Mononuclear cell (primary cell): ENCODE results near the gene GFPT2. TPM values are rescaled to one million over a fixed set of nuclear protein-coding genes. Genes with fewer than 3 reads are reported as not detected.

ENCODE experiments used
- H3K27me3 ChIP-seq: 2 replicates; pipeline ENCODE4 v1.6.0; 2011; ENCODE audit warnings: low read length, control low read depth; ENCODE audit not compliant: insufficient read depth
- H3K4me1 ChIP-seq: 2 replicates; pipeline ENCODE4 v1.5.1; 2011; ENCODE audit warnings: mild to moderate bottlenecking, low read length, control low read depth; ENCODE audit not compliant: insufficient read depth
- H3K4me3 ChIP-seq: 2 replicates; pipeline ENCODE4 v1.5.1; 2011; ENCODE audit warnings: mild to moderate bottlenecking, low read length, moderate library complexity
- H3K9me3 ChIP-seq: 2 replicates; pipeline ENCODE4 v1.5.1; 2011; ENCODE audit warnings: low read depth, mild to moderate bottlenecking, control low read depth, low read length
- total RNA-seq: library from RNA; depleted of rRNA; stranded (reverse); fragments of >200 nt; gene quantifications from one replicate; pipeline ENCODE4 v1.2.3, GENCODE V29; 2012

Gene GFPT2
- total RNA-seq, 1 donor = 1.7 TPM

GRCh38 chr5:180323160-180323559 lies 30.0 kb downstream of the GFPT2 start:
- Histone ChIP-seq H3K9me3 (no peaks in the 10 kb centered on the region), H3K27me3 (no peaks in the 10 kb centered on the region), H3K4me1 (no peaks in the 10 kb centered on the region), H3K4me3 (no peak overlapping the region)

GRCh38 chr5:180318456-180319089 lies 34.6 kb downstream of the GFPT2 start:
- no peaks in the 10 kb centered on the region for H3K27me3 ChIP-seq
- H3K4me3 ChIP-seq = no peak overlapping the region
- H3K9me3 ChIP-seq = no peaks in the 10 kb centered on the region
- H3K4me1 ChIP-seq = no peaks in the 10 kb centered on the region

DNA sequence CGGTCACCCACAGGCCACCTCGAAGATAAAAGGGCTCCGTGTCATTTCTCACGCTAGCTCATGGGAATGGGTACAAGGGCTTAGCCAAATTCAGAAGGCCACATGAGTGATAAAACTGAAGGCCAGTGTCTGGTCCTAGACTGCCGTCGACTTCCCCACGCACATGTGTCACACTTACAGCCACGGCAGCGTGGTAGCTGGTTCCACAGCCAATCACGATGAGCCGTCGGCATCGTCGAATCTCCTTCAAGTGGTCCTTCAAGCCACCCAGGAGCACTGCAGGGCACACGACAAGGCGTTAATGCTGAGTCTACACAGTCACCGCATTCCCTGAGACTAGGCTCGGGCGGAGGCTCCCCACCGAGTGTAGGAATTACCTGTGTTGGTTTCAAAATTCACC lies 36.5 kb downstream of the GFPT2 start:
- Histone ChIP-seq H3K4me1 (no peaks in the 10 kb centered on the region), H3K4me3 (no peak overlapping the region), H3K9me3 (no peaks in the 10 kb centered on the region), H3K27me3 (no peaks in the 10 kb centered on the region)

- Histone ChIP-seq H3K27me3 (no peaks in the 10 kb centered on the region), H3K9me3 (no peaks in the 10 kb centered on the region), H3K4me3 (no peak overlapping the region), H3K4me1 (no peaks in the 10 kb centered on the region)
Measured at GRCh38 chr5:180315762-180316212, 37.3 kb downstream of the GFPT2 start.

DNA sequence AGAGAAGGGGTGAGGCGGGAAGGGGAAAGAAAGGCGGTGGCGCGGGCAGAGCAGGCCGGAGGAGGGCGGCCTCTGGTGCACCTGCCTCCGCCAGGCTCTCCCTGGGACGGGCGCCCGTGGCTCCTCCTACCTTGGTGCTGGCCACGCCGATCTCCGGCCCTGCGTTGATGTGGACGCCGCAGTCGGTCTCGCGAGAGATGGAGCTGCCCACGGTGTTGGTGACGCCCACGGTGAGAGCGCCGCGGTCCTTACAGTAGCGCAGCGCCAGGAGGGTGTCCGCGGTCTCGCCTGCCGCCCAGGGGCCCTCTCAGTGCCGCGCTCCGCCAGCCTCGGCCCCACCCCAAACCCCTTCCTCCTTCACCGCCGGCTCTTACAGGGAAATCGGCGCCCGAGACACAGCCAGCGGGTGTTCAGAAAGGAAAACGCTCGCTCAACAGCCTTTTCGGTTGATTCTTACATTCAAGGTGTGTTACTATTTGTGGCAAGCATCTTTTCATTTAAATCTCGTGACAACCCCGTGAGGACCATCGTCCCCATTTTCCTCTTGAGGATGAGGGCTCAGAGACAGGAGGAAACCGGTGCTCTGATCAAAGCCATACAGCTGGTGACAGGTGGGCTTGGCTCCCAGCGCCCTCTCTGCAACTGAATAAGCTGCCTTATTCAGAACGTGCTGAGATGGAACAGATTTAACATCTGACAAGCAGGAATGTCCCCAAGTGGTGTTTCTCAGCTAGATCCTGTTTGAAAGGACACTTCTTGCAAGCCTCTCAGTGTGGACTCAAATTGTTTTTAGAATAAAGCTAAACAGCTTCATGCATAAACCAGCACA lies 39.2 kb downstream of the GFPT2 start:
- H3K27me3 ChIP-seq = no peaks in the 10 kb centered on the region
- H3K4me3 ChIP-seq = no peak overlapping the region
- H3K9me3 ChIP-seq = no peaks in the 10 kb centered on the region
- no peaks in the 10 kb centered on the region for H3K4me1 ChIP-seq

DNA sequence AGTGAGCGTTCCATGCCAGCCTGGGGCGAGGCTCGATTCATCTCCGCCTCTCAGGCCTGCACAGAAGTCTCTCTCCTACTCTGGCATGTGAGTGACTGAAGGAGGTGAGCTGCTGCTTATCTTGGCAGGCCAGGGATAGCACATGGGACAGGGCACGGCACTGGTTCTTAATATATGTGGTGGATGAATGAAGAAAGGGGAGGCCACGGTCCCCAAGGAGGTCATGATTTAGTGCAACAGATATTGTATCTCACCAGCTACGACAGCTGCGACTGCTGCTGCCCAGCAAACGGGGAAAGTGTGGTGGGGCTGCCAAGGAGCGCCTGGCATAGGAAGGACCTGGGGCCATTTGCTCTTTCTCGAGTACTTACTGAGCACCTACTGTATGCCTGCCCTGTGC lies 41.9 kb downstream of the GFPT2 start:
- Histone ChIP-seq H3K27me3 (no peaks in the 10 kb centered on the region), H3K4me3 (no peak overlapping the region), H3K4me1 (no peaks in the 10 kb centered on the region), H3K9me3 (no peaks in the 10 kb centered on the region)

DNA sequence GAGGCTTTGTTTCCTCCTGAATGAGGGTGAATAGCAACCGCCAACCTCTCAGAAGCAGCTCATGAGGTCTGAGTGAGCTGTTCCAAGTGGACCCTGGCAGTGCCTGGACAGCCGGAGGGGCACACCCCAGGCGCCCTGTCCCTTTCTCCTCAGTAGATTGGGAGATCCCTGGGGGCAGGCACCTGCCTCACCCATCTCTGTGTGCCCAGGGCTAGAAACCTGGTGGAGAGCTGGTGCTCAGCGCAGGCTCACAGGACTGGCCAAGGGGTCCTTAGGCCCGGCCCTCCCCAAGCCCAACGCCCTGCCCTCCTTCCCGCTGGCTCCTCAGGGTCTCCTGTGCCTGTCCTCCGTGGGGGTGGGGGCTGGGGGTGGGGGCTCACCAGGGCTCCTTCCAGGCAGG lies 46.3 kb downstream of the GFPT2 start:
- no peak overlapping the region for H3K4me3 ChIP-seq
- H3K4me1 ChIP-seq = no peaks in the 10 kb centered on the region
- no peaks in the 10 kb centered on the region for H3K9me3 ChIP-seq
- no peaks in the 10 kb centered on the region for H3K27me3 ChIP-seq

GRCh38 chr5:180305481-180305880 lies 47.7 kb downstream of the GFPT2 start:
- no peaks in the 10 kb centered on the region for H3K27me3 ChIP-seq
- no peaks in the 10 kb centered on the region for H3K9me3 ChIP-seq
- no peak overlapping the region for H3K4me3 ChIP-seq
- H3K4me1 ChIP-seq = no peaks in the 10 kb centered on the region

- Histone ChIP-seq H3K4me1 (no peaks in the 10 kb centered on the region), H3K27me3 (no peaks in the 10 kb centered on the region)
Measured at GRCh38 chr5:180304431-180305375, 48.4 kb downstream of the GFPT2 start.

GRCh38 chr5:180304016-180304292 lies 49.2 kb downstream of the GFPT2 start:
- no peak overlapping the region for H3K4me3 ChIP-seq
- H3K27me3 ChIP-seq = no peaks in the 10 kb centered on the region
- H3K9me3 ChIP-seq = no peaks in the 10 kb centered on the region
- no peaks in the 10 kb centered on the region for H3K4me1 ChIP-seq

More at GRCh38 chr5:180304431-180305375, 48.4 kb downstream of the GFPT2 start:
- Histone ChIP-seq H3K4me3 (no peak overlapping the region), H3K9me3 (no peaks in the 10 kb centered on the region)

DNA sequence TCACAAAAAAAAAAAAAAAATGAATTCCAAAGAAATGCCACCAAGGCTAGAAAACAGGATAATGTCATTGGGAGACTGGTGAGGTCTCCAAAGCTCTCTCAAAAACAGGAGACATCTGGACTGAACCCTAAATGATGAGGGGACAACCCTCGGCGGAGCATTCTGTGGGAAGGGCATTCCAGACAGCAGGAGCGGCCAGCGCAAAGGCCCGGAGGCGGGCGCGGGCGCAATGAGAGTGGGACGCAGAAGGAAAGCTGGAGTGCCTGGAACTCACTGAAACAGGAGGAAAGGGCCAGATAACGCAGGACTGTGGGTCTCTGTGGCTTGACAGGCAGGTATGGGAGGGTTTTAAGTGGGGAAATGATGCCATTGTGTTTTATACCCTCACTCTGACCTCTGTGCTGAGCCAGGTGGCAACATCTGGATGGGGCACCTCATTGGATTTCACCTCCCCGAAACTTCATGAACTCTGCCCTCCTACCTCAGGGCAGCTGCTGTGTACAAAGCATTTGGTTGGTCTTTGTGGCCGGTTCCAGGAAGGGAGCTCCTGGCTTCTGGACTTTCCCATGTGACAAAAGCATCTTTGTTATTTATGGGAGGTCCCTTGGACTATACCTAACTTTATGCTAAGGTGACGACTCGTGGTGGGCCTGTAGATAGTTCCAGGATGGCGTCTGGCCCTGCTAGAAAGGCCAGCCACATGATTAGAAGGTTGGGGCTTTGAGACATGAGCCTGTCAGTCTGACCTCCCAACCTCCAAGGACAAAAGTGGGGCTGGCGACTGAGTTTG lies 49.7 kb downstream of the GFPT2 start:
- Histone ChIP-seq H3K4me3 (no peak overlapping the region), H3K4me1 (no peaks in the 10 kb centered on the region), H3K27me3 (no peaks in the 10 kb centered on the region), H3K9me3 (no peaks in the 10 kb centered on the region)

DNA sequence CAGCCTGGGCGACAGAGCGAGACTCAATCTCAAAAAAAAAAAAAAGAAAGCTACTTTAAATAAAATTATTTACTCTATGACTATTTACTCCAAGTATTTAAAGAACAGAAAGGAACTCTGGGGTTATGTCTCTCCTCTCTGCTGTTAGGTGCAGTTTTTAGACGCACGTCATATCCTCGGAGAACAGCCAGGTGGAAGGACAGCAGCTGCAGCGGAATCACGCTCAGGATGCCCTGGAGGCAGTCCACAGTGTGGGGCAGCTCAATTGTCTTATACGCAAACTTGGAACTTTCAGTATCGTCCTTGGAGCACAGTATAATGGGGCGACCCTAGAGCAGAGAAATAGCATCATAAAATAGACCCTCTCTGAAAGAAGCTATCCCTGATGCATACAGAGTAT lies 50.9 kb downstream of the GFPT2 start:
- Histone ChIP-seq H3K4me1 (no peaks in the 10 kb centered on the region), H3K4me3 (no peak overlapping the region), H3K27me3 (no peaks in the 10 kb centered on the region), H3K9me3 (no peaks in the 10 kb centered on the region)

DNA sequence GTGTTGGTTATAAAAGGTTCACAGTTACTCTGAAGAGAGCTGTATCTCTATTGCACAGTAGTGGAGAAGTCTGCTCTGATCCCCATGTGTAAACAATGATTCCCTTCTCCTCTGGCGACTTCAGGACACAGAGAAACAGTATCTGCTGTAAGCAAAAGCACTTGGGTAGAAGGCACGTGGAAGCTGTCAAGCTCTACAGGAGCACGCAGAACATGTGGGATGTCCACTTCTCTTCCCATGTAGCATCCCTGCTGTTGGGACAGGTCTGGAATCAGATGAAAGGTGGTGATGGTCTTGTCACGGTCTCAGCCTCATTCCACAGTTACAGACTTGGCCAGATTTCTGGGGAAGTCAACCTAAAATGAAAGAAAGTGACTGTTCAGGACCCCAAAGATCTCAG lies 51.9 kb downstream of the GFPT2 start:
- Histone ChIP-seq H3K4me3 (no peak overlapping the region), H3K4me1 (no peaks in the 10 kb centered on the region), H3K27me3 (no peaks in the 10 kb centered on the region), H3K9me3 (no peaks in the 10 kb centered on the region)

- H3K9me3 ChIP-seq = no peaks in the 10 kb centered on the region
- no peak overlapping the region for H3K4me3 ChIP-seq
- no peaks in the 10 kb centered on the region for H3K27me3 ChIP-seq
- H3K4me1 ChIP-seq = peaks cover 4% of the 10 kb centered on the region
Measured at GRCh38 chr5:180299526-180299925, 53.6 kb downstream of the GFPT2 start.
